ENCODE measurements around the gene KRTAP6-3. TPM values are rescaled to one million over a fixed set of nuclear protein-coding genes. Genes with fewer than 3 reads are reported as not detected.

Gene KRTAP6-3
- total and polyA plus RNA-seq, 2 donors (not counting 1 experiment from before 2014, with no cell fraction given): not detected

- no peak overlapping the region for H3K4me3 Mint-ChIP-seq
- 88% methylated on average over 1 of the region's 2 CpGs for WGBS (ENCODE audit: insufficient coverage)
These were observed 19.9 kb downstream of the KRTAP6-3 start for GRCh38 chr21:30612132-30612531.

DNA sequence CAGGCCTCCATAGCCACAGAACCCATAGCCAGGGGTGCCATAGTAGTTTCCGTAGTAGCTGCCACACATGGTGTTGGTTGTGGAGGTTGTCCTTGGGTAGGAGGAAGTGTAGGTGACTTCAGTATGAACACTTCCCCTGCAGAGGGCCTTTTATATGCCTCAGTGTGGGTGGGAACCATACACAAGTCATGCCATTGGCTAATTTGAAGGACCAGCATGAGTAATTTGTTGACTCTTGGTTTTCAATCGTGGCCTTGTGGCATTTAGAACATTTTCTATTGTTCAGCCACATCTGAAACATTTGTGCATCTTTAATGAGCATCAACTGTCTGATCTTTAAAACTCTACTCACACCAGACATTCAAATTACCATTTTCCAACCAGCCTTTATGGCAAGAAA, 21.6 kb downstream of the KRTAP6-3 start, which contains the start of gene KRTAP6-1:
TSS of gene KRTAP6-1 (minus strand) at position 95 of the 400 bp plus-strand sequence. CDS start at position 69, 26 bp downstream.
- H3K27ac ChIP-seq (ENCODE audit: low read length in 2 of 2): no peak within 1 kb of the TSS
- H3K4me3 ChIP-seq (ENCODE audit: control extremely low read depth in 1 of 5, extremely low read depth in 1 of 5, insufficient read depth in 1 of 5, low read depth in 2 of 5, low read length in 4 of 5): no peak within 1 kb of the TSS
- H3K79me2 ChIP-seq (ENCODE audit: control insufficient read depth, insufficient read depth, low read length): no peaks in the 10 kb centered on the region
- peaks cover 0 to 3% (median 0%) of the 10 kb centered on the region in 3 donors for H3K9me3 ChIP-seq (ENCODE audit: control extremely low read depth in 1 of 3, control insufficient read depth in 2 of 3, insufficient read depth in 1 of 3, low read length in 2 of 3)
- Mint-ChIP-seq H3K27ac (no peak within 1 kb of the TSS), H3K27me3 (no peaks in the 10 kb centered on the region), H3K4me3 (no peak within 1 kb of the TSS), H3K4me1 (no peaks in the 10 kb centered on the region), H3K9me3 (ENCODE audit: insufficient read depth) (peaks cover 9% of the 10 kb centered on the region)
- no peaks in the 10 kb centered on the region for H4K20me1 ChIP-seq (ENCODE audit: control insufficient read depth, insufficient read depth, low read length, poor library complexity, severe bottlenecking)
- H3K9ac ChIP-seq (ENCODE audit: low read length): no peak within 1 kb of the TSS
- H3K4me1 ChIP-seq (ENCODE audit: control insufficient read depth in 2 of 2, insufficient read depth in 2 of 2, low read length in 2 of 2): no peaks in the 10 kb centered on the region
- ChIA-PET CTCF (no interaction called here), POLR2A (no interaction called here)
- H2AFZ ChIP-seq (ENCODE audit: insufficient read depth, low read depth, low read length, poor library complexity, severe bottlenecking): no peak within 1 kb of the TSS
- intact Hi-C loops (cut with micrococcal nuclease): no loop called here
- WGBS (ENCODE audit: insufficient coverage): 75% methylated on average over 2 of the region's 2 CpGs
- H3K4me2 ChIP-seq (replicated peaks; ENCODE audit: low read depth, low read length, poor library complexity, severe bottlenecking): no peak within 1 kb of the TSS
- no peak for TF ChIP-seq EZH2 (IDR thresholded peaks at IDR 0.05; ENCODE audit: borderline replicate concordance, insufficient read depth, low read depth, low read length, poor library complexity, severe bottlenecking)
- no peak for TF ChIP-seq CTCF (IDR thresholded peaks at IDR 0.05)
- DNase-seq (no peak), ATAC-seq (ENCODE audit: low read depth) (no peak)
- no peaks in the 10 kb centered on the region for H3K36me3 ChIP-seq (replicated peaks in 1 of 2; ENCODE audit: control extremely low read depth in 1 of 2, control insufficient read depth in 1 of 2, extremely low read depth in 1 of 2, insufficient read depth in 2 of 2, low read length in 1 of 2)
- H3K27me3 ChIP-seq (replicated peaks in 1 of 4; ENCODE audit: control extremely low read depth in 1 of 4, control insufficient read depth in 3 of 4, insufficient read depth in 4 of 4, low read length in 3 of 4): no peaks in the 10 kb centered on the region

More at GRCh38 chr21:30612132-30612531, 19.9 kb downstream of the KRTAP6-3 start:
- no peaks in the 10 kb centered on the region for H3K27me3 ChIP-seq (replicated peaks in 1 of 4; ENCODE audit: control extremely low read depth in 1 of 4, control insufficient read depth in 3 of 4, insufficient read depth in 4 of 4, low read length in 3 of 4)
- no peak overlapping the region for H3K4me2 ChIP-seq (replicated peaks; ENCODE audit: low read depth, low read length, poor library complexity, severe bottlenecking)
- POLR2A ChIA-PET: no interaction called here
- intact Hi-C loops (cut with micrococcal nuclease): no loop called here
- H3K79me2 ChIP-seq (ENCODE audit: control insufficient read depth, insufficient read depth, low read length): no peaks in the 10 kb centered on the region
- DNase-seq (no peak), ATAC-seq (ENCODE audit: low read depth) (no peak)
- no peak overlapping the region for H3K9ac ChIP-seq (ENCODE audit: low read length)
- peaks cover 0 to 3% (median 0%) of the 10 kb centered on the region in 3 donors for H3K9me3 ChIP-seq (ENCODE audit: control extremely low read depth in 1 of 3, control insufficient read depth in 2 of 3, insufficient read depth in 1 of 3, low read length in 2 of 3)
- TF ChIP-seq EZH2 (IDR thresholded peaks at IDR 0.05; ENCODE audit: borderline replicate concordance, insufficient read depth, low read depth, low read length, poor library complexity, severe bottlenecking) (no peak), CTCF (IDR thresholded peaks at IDR 0.05) (no peak)
- H3K4me1 Mint-ChIP-seq: no peaks in the 10 kb centered on the region
- H3K27ac Mint-ChIP-seq: no peak overlapping the region
- CTCF ChIA-PET: no interaction called here
- H3K4me3 ChIP-seq (ENCODE audit: control extremely low read depth in 1 of 5, extremely low read depth in 1 of 5, insufficient read depth in 1 of 5, low read depth in 2 of 5, low read length in 4 of 5): no peak overlapping the region
- no peaks in the 10 kb centered on the region for H3K4me1 ChIP-seq (ENCODE audit: control insufficient read depth in 2 of 2, insufficient read depth in 2 of 2, low read length in 2 of 2)
- no peaks in the 10 kb centered on the region for H3K27me3 Mint-ChIP-seq
- no peak overlapping the region for H3K27ac ChIP-seq (ENCODE audit: low read length in 2 of 2)
- H3K9me3 Mint-ChIP-seq (ENCODE audit: insufficient read depth): peaks cover 9% of the 10 kb centered on the region
- no peak overlapping the region for H2AFZ ChIP-seq (ENCODE audit: insufficient read depth, low read depth, low read length, poor library complexity, severe bottlenecking)
- H4K20me1 ChIP-seq (ENCODE audit: control insufficient read depth, insufficient read depth, low read length, poor library complexity, severe bottlenecking): no peaks in the 10 kb centered on the region
- no peaks in the 10 kb centered on the region for H3K36me3 ChIP-seq (replicated peaks in 1 of 2; ENCODE audit: control extremely low read depth in 1 of 2, control insufficient read depth in 1 of 2, extremely low read depth in 1 of 2, insufficient read depth in 2 of 2, low read length in 1 of 2)

All from B cell (primary cell).